WI38 (cell line): ENCODE results near the gene GNL3L.
"Not testable (repeated sequence)": the region's sequence is repeated elsewhere in the genome, so short reads cannot be mapped to it uniquely, and the experiment has no call there.

ENCODE experiments used
- H3K4me3 ChIP-seq: 2 replicates; pipeline ENCODE4 v1.5.1; 2011; ENCODE audit warnings: low read depth, mild to moderate bottlenecking, control low read depth, low read length
- TF ChIP-seq, protein P1 (sequence below): IDR thresholded peaks from 2 replicates; pipeline ENCODE4 v1.5.1; 2012; ENCODE audit warnings: low read depth, mild to moderate bottlenecking, control low read depth, low read length

GNL3L gene

DNA sequence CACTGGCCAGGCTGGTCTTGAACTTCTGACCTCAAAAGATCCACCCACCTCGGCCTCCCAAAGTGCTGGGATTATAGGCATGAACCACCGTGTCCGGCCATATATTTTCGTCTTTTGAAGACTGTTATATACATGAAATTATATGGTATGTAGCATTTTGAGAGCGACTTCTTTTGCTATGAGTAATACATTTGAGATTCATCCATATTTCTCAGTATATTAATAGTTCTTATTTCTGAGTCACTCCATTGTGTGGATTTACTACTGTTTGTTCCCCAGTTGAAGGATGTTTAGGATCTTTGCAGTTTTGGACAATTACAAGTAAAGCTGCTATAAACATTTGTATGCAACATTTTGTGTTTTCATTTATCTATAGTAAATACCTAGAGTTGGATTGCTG lies 34.9 kb downstream of the GNL3L start:
- H3K4me3 ChIP-seq = no peak overlapping the region
- TF ChIP-seq, protein P1, sequence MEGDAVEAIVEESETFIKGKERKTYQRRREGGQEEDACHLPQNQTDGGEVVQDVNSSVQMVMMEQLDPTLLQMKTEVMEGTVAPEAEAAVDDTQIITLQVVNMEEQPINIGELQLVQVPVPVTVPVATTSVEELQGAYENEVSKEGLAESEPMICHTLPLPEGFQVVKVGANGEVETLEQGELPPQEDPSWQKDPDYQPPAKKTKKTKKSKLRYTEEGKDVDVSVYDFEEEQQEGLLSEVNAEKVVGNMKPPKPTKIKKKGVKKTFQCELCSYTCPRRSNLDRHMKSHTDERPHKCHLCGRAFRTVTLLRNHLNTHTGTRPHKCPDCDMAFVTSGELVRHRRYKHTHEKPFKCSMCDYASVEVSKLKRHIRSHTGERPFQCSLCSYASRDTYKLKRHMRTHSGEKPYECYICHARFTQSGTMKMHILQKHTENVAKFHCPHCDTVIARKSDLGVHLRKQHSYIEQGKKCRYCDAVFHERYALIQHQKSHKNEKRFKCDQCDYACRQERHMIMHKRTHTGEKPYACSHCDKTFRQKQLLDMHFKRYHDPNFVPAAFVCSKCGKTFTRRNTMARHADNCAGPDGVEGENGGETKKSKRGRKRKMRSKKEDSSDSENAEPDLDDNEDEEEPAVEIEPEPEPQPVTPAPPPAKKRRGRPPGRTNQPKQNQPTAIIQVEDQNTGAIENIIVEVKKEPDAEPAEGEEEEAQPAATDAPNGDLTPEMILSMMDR = no peak

- H3K4me3 ChIP-seq = no peak overlapping the region
- TF ChIP-seq, protein P1 = no peak
Measured at GRCh38 chrX:54570332-54570731, 40.3 kb downstream of the GNL3L start.

DNA sequence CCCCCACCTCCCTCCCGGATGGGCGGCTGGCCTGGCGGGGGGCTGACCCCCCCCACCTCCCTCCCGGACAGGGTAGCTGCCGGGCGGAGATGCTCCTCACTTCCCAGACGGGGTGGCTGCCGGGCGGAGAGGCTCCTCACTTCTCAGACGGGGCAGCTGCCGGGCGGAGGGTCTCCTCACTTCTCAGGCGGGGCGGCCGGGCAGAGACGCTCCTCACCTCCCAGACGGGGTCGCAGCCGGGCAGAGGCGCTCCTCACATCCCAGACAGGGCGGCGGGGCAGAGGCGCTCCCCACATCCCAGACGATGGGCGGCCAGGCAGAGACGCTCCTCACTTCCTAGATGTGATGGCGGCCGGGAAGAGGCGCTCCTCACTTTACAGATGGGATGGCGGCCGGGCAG lies 42.6 kb downstream of the GNL3L start:
- H3K4me3 ChIP-seq = not testable (repeated sequence)

DNA sequence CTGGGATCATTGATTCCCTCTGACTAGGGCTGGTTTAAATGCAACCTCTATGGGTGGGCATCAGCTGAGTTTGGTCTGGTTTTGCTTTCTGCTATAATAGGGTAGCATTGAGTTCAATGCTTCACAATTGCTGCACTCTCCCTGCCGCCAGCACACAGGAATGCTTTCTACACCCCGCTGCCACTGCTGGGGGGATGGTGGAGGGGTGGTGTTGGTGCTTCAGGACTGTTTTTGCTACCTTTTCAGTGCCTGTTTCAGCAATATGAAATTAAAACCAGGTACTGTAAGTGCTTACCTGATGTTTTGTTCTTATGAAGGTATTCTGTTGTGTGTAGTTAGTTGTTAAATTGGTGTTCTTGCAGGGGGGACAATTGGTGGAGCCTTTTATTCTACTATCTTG lies 67.7 kb downstream of the GNL3L start:
- TF ChIP-seq, protein P1 = no peak
- H3K4me3 ChIP-seq = no peak overlapping the region

GRCh38 chrX:54602563-54602962 lies 72.5 kb downstream of the GNL3L start:
- no peak overlapping the region for H3K4me3 ChIP-seq
- TF ChIP-seq, protein P1 = no peak
